Neural crest cell (in vitro differentiated cells): ENCODE results near the gene TPX2. TPM values are rescaled to one million over a fixed set of nuclear protein-coding genes. Genes with fewer than 3 reads are reported as not detected.

ENCODE experiments used
- DNase-seq: peaks from one replicate; pipeline ENCODE4 v3.0.0; 2021; ENCODE audit warnings: low read depth, mixed read lengths, low spot score
- H3K27ac Mint-ChIP-seq: one replicate; pipeline ENCODE4 v1.8.0; 2021; ENCODE audit warnings: mild to moderate bottlenecking, mixed read lengths; ENCODE audit not compliant: unreplicated experiment
- H3K27me3 Mint-ChIP-seq: 2 replicates; pipeline ENCODE4 v1.8.0; 2021; ENCODE audit warnings: low read depth, mild to moderate bottlenecking, mixed read lengths
- H3K36me3 Mint-ChIP-seq: 2 replicates; pipeline ENCODE4 v1.8.0; 2021; ENCODE audit warnings: low read depth, mild to moderate bottlenecking, mixed read lengths
- H3K4me1 Mint-ChIP-seq: 2 replicates; pipeline ENCODE4 v1.8.0; 2021; ENCODE audit warnings: mixed read lengths
- H3K4me3 Mint-ChIP-seq: one replicate; pipeline ENCODE4 v1.8.0; 2021; ENCODE audit warnings: mild to moderate bottlenecking, mixed read lengths
- H3K9me3 Mint-ChIP-seq: 2 replicates; pipeline ENCODE4 v1.8.0; 2021; ENCODE audit warnings: mixed read lengths
- CTCF ChIP-seq: fragments of 200-600 bp; sonication (generic); conservative IDR thresholded peaks from 2 replicates; pipeline ENCODE4 v1.5.0; 2021; ENCODE audit warnings: antibody characterized with exemption, mild to moderate bottlenecking
- total RNA-seq: library from RNA; stranded (reverse); gene quantifications from 2 replicates; pipeline ENCODE4 v1.2.1, GENCODE V29; 2021

Gene TPX2
- total RNA-seq, 1 donor from 2014 or later = 208 TPM

DNA sequence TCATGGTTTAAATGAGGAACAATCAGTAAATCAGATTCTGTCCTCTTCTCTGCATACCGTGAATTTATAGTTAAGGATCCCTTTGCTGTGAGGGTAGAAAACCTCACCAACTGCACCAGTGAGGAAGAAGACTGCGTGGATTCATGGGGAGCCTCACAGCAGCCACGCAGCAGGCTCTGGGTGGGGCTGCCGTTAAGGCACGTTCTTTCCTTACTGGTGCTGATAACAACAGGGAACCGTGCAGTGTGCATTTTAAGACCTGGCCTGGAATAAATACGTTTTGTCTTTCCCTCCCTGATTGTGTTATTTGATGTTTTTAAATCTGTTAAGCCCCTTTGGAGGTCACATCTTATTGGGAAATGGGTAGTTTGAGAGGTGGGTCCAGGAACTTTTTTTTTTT is 62.4 kb downstream of the TPX2 start:
- DNase-seq = no peak
- Mint-ChIP-seq H3K27me3 (no peaks in the 10 kb centered on the region), H3K4me3 (no peak overlapping the region), H3K36me3 (peaks cover 34% of the 10 kb centered on the region), H3K4me1 (no peaks in the 10 kb centered on the region), H3K9me3 (no peaks in the 10 kb centered on the region), H3K27ac (no peak overlapping the region)
- TF ChIP-seq CTCF = no peak

DNA sequence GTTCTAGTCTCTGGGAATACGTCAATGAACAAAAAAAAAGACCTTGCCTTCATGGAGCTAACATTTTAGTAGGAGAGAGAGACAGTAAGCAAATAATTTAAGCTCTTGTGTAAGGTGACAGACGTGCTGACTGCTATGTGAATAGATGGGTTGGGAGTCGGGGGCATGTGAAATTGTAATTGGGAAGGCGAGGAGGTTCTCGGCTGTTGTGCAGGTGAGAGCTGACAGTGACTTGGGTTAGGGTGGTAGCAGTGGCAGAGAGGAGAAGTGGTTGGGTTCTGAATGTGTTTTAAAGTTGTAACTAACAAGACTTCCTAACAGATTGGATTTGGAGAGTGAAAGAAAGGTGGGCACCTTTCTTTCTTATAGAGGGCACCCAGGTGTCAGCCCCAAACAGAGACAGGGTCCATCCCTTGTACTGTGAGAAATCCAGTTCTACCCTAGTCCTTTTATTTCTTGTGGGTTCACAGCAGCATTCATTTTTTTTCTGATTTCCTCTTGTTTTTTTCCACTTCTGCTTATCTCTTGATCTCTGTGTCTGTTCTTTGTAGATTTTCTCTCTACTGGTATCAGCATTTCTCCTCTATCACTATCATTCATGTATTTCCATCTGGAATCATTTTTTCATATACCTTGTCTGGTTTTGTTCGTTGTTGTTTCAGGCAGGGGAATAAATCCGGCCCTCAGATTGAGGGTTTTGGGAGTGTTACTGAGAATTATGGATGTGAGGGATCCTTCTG is 64.6 kb downstream of the TPX2 start:
- TF ChIP-seq CTCF = no peak
- Mint-ChIP-seq H3K4me3 (no peak overlapping the region), H3K36me3 (peaks cover 26% of the 10 kb centered on the region), H3K4me1 (peaks cover 6% of the 10 kb centered on the region), H3K27ac (no peak overlapping the region), H3K27me3 (no peaks in the 10 kb centered on the region), H3K9me3 (no peaks in the 10 kb centered on the region)
- DNase-seq = no peak

GRCh38 chr20:31806564-31807355 is 67.7 kb downstream of the TPX2 start:
- DNase-seq = no peak
- no peak for TF ChIP-seq CTCF
- Mint-ChIP-seq H3K4me1 (peaks cover 14% of the 10 kb centered on the region), H3K27me3 (no peaks in the 10 kb centered on the region), H3K9me3 (no peaks in the 10 kb centered on the region), H3K4me3 (no peak overlapping the region), H3K27ac (peak overlapping the region; percentile 1), H3K36me3 (peaks cover 17% of the 10 kb centered on the region)

DNA sequence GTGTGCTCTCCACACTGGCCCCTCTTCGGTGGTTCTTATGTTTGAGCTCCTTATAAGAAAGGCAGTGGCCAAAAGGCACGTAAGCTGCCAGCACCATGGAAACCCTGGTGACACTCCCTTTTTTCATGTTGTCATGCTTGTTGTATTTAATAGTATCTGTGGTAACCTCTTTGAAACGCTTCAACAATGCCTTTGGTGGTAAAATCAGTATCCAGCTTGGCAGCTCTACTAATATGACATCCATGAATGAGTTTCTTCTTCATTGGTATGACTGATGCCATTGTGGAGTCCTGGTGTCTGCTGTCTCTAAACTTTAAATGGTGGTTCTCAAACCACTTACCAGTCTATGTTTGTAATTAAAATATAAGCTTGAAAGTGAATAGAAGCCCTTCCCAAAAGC is 69.4 kb downstream of the TPX2 start:
- Mint-ChIP-seq H3K36me3 (peaks cover 11% of the 10 kb centered on the region), H3K27me3 (no peaks in the 10 kb centered on the region), H3K9me3 (no peaks in the 10 kb centered on the region), H3K27ac (no peak overlapping the region), H3K4me3 (no peak overlapping the region), H3K4me1 (peaks cover 28% of the 10 kb centered on the region)
- no peak for TF ChIP-seq CTCF
- DNase-seq = no peak

GRCh38 chr20:31809661-31810060 is 70.6 kb downstream of the TPX2 start:
- H3K4me1 Mint-ChIP-seq = peaks cover 28% of the 10 kb centered on the region
- no peak overlapping the region for H3K27ac Mint-ChIP-seq
- no peak overlapping the region for H3K4me3 Mint-ChIP-seq
- H3K27me3 Mint-ChIP-seq = no peaks in the 10 kb centered on the region
- no peak for TF ChIP-seq CTCF
- H3K36me3 Mint-ChIP-seq = peaks cover 7% of the 10 kb centered on the region
- DNase-seq = no peak
- no peaks in the 10 kb centered on the region for H3K9me3 Mint-ChIP-seq
